Transverse colon (tissue), 4 donors: ENCODE results near the gene B9D1. TPM values are rescaled to one million over a fixed set of nuclear protein-coding genes. Genes with fewer than 3 reads are reported as not detected.

Source experiments
- DNase-seq: peaks from one replicate; pipeline ENCODE4 v3.0.0-alpha.2; 2019
- H3K27ac ChIP-seq, 4 donors: fragments of 200-600 bp; sonication (generic); 2 replicates each; pipeline ENCODE4 v1.5.1; 2016 to 2018; ENCODE audit warnings: inconsistent platforms in 4 of 4
- H3K27me3 ChIP-seq: fragments of 200-600 bp; sonication (generic); 2 replicates; pipeline ENCODE4 v1.5.1; 2017; ENCODE audit warnings: inconsistent platforms
- H3K36me3 ChIP-seq, 4 donors: fragments of 200-600 bp; sonication (generic); 2 replicates each; pipeline ENCODE4 v1.5.1; 2017 to 2019; ENCODE audit warnings: inconsistent platforms in 4 of 4
- H3K4me1 ChIP-seq, 4 donors: fragments of 200-600 bp; sonication (generic); 2 replicates each; pipeline ENCODE4 v1.5.1; 2017 to 2020; ENCODE audit warnings: inconsistent platforms in 4 of 4
- H3K4me3 ChIP-seq, 4 donors: fragments of 200-600 bp; sonication (generic); 1 replicate in 1 of 4; 2 replicates in 3 of 4; pipeline versions ENCODE4 v1.5.1 to v1.6.1; 2017 to 2019; ENCODE audit warnings: inconsistent platforms in 4 of 4
- H3K9me3 ChIP-seq, 2 donors: fragments of 200-600 bp; sonication (generic); 2 replicates each; pipeline ENCODE4 v1.5.1; 2017 to 2019; ENCODE audit warnings: inconsistent platforms in 2 of 2
- CTCF ChIP-seq, 5 experiments: fragments of 200-600 bp in 3 of 5; fragments of 450-650 bp in 2 of 5; sonication (generic) in 3 of 5; IDR thresholded peaks; 1 replicate in 2 of 5; 2 replicates in 3 of 5; pipeline ENCODE4 v1.5.1; 2016 to 2017; ENCODE audit warnings: antibody characterized with exemption in 5 of 5, inconsistent platforms in 3 of 5, mild to moderate bottlenecking in 2 of 5, moderate library complexity in 1 of 5
- EP300 ChIP-seq: sonication (generic); formaldehyde crosslinking; IDR thresholded peaks from one replicate; pipeline ENCODE4 v1.6.1; 2017; ENCODE audit warnings: antibody characterized with exemption, low read depth
- POLR2A ChIP-seq: fragments of 450-650 bp; IDR thresholded peaks from one replicate; pipeline ENCODE4 v1.6.1; 2016; ENCODE audit warnings: antibody characterized with exemption, mild to moderate bottlenecking, moderate library complexity
- POLR2AphosphoS5 ChIP-seq, 3 donors: sonication (generic); formaldehyde crosslinking; IDR thresholded peaks; one replicate each; pipeline ENCODE4 v1.6.1; 2016; ENCODE audit warnings: antibody characterized with exemption in 3 of 3
- WGBS, 2 donors: methylation state at CpG; one replicate each; pipeline ENCODE4 v1.1.5; 2018; ENCODE audit warnings: low coverage in 1 of 2; 5-methylcytosine and 5-hydroxymethylcytosine counted together
- in situ Hi-C, 4 donors: fragments of 200-750 bp; cut with MboI; loops; one replicate each; pipeline versions ENCODE4 v1.15.0 to v1.15.1; 2017; ENCODE audit warnings: low sequenced_read_pairs in 3 of 4, low pct_ligation_motif_present in 1 of 4, low pct_unique_long_range_greater_than_20kb in 1 of 4
- intact Hi-C: fragments of 100-400 bp; cut with DNase I; formaldehyde crosslinking; loops from one replicate; pipeline ENCODE4 v1.15.1; 2023; ENCODE audit warnings: low total_unique reads
- total RNA-seq, 4 donors: library from RNA; depleted of rRNA; stranded (reverse); fragments of >200 nt; gene quantifications; one replicate each; pipeline ENCODE4 v1.1.0, GENCODE V29; 2016

The B9D1 gene
- total RNA-seq, 4 donors from 2014 or later = 6.0 to 17.6 (median 9.5) TPM

- TF ChIP-seq POLR2A (no peak), POLR2AphosphoS5 (IDR thresholded peaks at IDR 0.05) (no peak), CTCF (IDR thresholded peaks at IDR 0.05) (no peak), EP300 (no peak)
- H3K27me3 ChIP-seq = no peaks in the 10 kb centered on the region
- WGBS, 2 donors = 70% methylated on average over 3 of the region's 3 CpGs; no CpG with 5 or more reads in 1 of the 2 donors
- intact Hi-C loops (no loop called here), in situ Hi-C loops (no loop called here)
- H3K9me3 ChIP-seq = no peaks in the 10 kb centered on the region
- H3K27ac ChIP-seq = no peak overlapping the region
- H3K36me3 ChIP-seq = no peaks in the 10 kb centered on the region
- H3K4me3 ChIP-seq = no peak overlapping the region
- DNase-seq = no peak
- peaks cover 0 to 12% (median 0%) of the 10 kb centered on the region in 4 donors for H3K4me1 ChIP-seq
These were observed 47.0 kb upstream of the B9D1 start for GRCh38 chr17:19409509-19409908.

- Histone ChIP-seq H3K9me3 (no peaks in the 10 kb centered on the region), H3K4me3 (no peak overlapping the region), H3K4me1 (peaks cover 0 to 12% (median 0%) of the 10 kb centered on the region in 4 donors), H3K36me3 (no peaks in the 10 kb centered on the region), H3K27ac (no peak overlapping the region), H3K27me3 (no peaks in the 10 kb centered on the region)
- DNase-seq = no peak
- TF ChIP-seq EP300 = no peak
- no peak for TF ChIP-seq CTCF (IDR thresholded peaks at IDR 0.05)
- TF ChIP-seq POLR2AphosphoS5 (IDR thresholded peaks at IDR 0.05) = no peak
- no peak for TF ChIP-seq POLR2A
- WGBS, 2 donors = 95 to 100% methylated on average over 2 to 3 of the region's 3 CpGs
- in situ Hi-C loops (no loop called here), intact Hi-C loops (no loop called here)
These were observed 46.5 kb upstream of the B9D1 start for GRCh38 chr17:19409066-19409465.

- intact Hi-C loops = no loop called here
These were observed 45.8 kb upstream of the B9D1 start for GRCh38 chr17:19408346-19408710.

GRCh38 chr17:19407601-19408345 is 45.2 kb upstream of the B9D1 start:
- Histone ChIP-seq H3K27ac (no peak overlapping the region), H3K4me3 (no peak overlapping the region), H3K9me3 (no peaks in the 10 kb centered on the region), H3K36me3 (no peaks in the 10 kb centered on the region), H3K4me1 (peaks cover 0 to 12% (median 0%) of the 10 kb centered on the region in 4 donors), H3K27me3 (no peaks in the 10 kb centered on the region)
- DNase-seq = no peak
- intact Hi-C loops (no loop called here), in situ Hi-C loops (no loop called here)
- TF ChIP-seq CTCF (IDR thresholded peaks at IDR 0.05) = no peak
- TF ChIP-seq POLR2AphosphoS5 (IDR thresholded peaks at IDR 0.05) = no peak
- WGBS, 2 donors = 97 to 100% methylated on average over 1 to 10 of the region's 10 CpGs

More at GRCh38 chr17:19408346-19408710, 45.8 kb upstream of the B9D1 start:
- no peak overlapping the region for H3K27ac ChIP-seq
- H3K27me3 ChIP-seq = no peaks in the 10 kb centered on the region
- peaks cover 0 to 12% (median 0%) of the 10 kb centered on the region in 4 donors for H3K4me1 ChIP-seq
- 95% methylated on average over 2 of the region's 2 CpGs; no CpG with 5 or more reads in 1 of the 2 donors for WGBS, 2 donors
- no peak for DNase-seq
- no peak for TF ChIP-seq POLR2A
- TF ChIP-seq EP300 = no peak
- no peak for TF ChIP-seq POLR2AphosphoS5 (IDR thresholded peaks at IDR 0.05)
- no peak for TF ChIP-seq CTCF (IDR thresholded peaks at IDR 0.05)
- no peaks in the 10 kb centered on the region for H3K36me3 ChIP-seq
- H3K9me3 ChIP-seq = no peaks in the 10 kb centered on the region
- in situ Hi-C loops = no loop called here
- no peak overlapping the region for H3K4me3 ChIP-seq
